HEK293 (cell line): Measurements from ENCODE around the gene EPHX1.

Experiments used
- CTCF ChIA-PET: fragments of 350-600 bp; formaldehyde crosslinking; extraction: SDS; loops from one replicate; lab custom pipeline; 2021; ENCODE audit warnings: antibody characterized with exemption; lab: Yijun Ruan, JAX
- POLR2A ChIA-PET: fragments of 300-600 bp; formaldehyde crosslinking; extraction: SDS; loops from one replicate; lab custom pipeline; 2020; ENCODE audit warnings: antibody characterized with exemption, inconsistent platforms; lab: Yijun Ruan, JAX
- H3K27ac ChIP-seq: fragments of 200-500 bp; sonication (Bioruptor generic); 2 replicates; pipeline ENCODE4 v1.5.1; 2014; ENCODE audit warnings: low read depth, low read length, control low read depth, inconsistent platforms; ENCODE audit errors: extremely low read depth
- H3K36me3 ChIP-seq, 2 experiments: fragments of 200-500 bp in 1 of 2; sonication (Bioruptor generic) in 1 of 2; 1 replicate in 1 of 2; 2 replicates in 1 of 2; pipeline ENCODE4 v1.5.1; 2014 to 2017; ENCODE audit warnings: inconsistent platforms in 2 of 2, low read length in 2 of 2; ENCODE audit not compliant: control insufficient read depth in 2 of 2, insufficient read depth in 1 of 2
- H3K4me1 ChIP-seq: fragments of 200-500 bp; sonication (Bioruptor generic); 2 replicates; pipeline ENCODE4 v1.5.1; 2014; ENCODE audit warnings: mild to moderate bottlenecking, low read length, inconsistent platforms; ENCODE audit not compliant: control insufficient read depth, insufficient read depth
- H3K4me3 ChIP-seq: 2 replicates; pipeline ENCODE4 v1.5.1; 2011; ENCODE audit warnings: low read depth, mild to moderate bottlenecking, control low read depth, low read length, moderate library complexity
- H3K9me3 ChIP-seq: fragments of 200-500 bp; sonication (Bioruptor generic); 2 replicates; pipeline ENCODE4 v1.5.1; 2014; ENCODE audit warnings: low read depth, low read length, inconsistent platforms; ENCODE audit not compliant: control insufficient read depth, insufficient read depth
- EGR2 ChIP-seq: fragments of 450-650 bp; formaldehyde crosslinking; IDR thresholded peaks from 2 replicates; pipeline ENCODE4 v1.5.1; 2016; ENCODE audit warnings: low read depth, missing biosample characterization, missing genetic modification characterization
- HOXD13 ChIP-seq: sonication (generic); formaldehyde crosslinking; IDR thresholded peaks from 2 replicates; pipeline ENCODE4 v1.8.0; 2022; ENCODE audit warnings: missing genetic modification reagents, borderline replicate concordance
- RBAK ChIP-seq: fragments of 450-650 bp; formaldehyde crosslinking; IDR thresholded peaks from 2 replicates; pipeline ENCODE4 v1.5.1; 2016; ENCODE audit warnings: missing biosample characterization, missing genetic modification characterization
- SCRT2 ChIP-seq: fragments of 450-650 bp; formaldehyde crosslinking; IDR thresholded peaks from 2 replicates; pipeline ENCODE4 v1.5.1; 2016; ENCODE audit warnings: missing biosample characterization, missing genetic modification characterization
- ZBTB21 ChIP-seq: fragments of 450-650 bp; formaldehyde crosslinking; IDR thresholded peaks from 2 replicates; pipeline ENCODE4 v1.5.1; 2017; ENCODE audit warnings: missing biosample characterization, missing genetic modification characterization
- ZFHX2 ChIP-seq: fragments of 450-650 bp; formaldehyde crosslinking; conservative IDR thresholded peaks from 2 replicates; pipeline ENCODE4 v1.5.1; 2016; ENCODE audit warnings: missing biosample characterization, missing genetic modification characterization
- ZFP69B ChIP-seq: fragments of 450-650 bp; formaldehyde crosslinking; IDR thresholded peaks from 2 replicates; pipeline ENCODE4 v1.5.1; 2016; ENCODE audit warnings: missing biosample characterization, missing genetic modification characterization
- ZIC2 ChIP-seq: fragments of 450-650 bp; formaldehyde crosslinking; IDR thresholded peaks from 2 replicates; pipeline ENCODE4 v1.5.1; 2016; ENCODE audit warnings: missing biosample characterization, missing genetic modification characterization
- ZNF114 ChIP-seq: fragments of 450-650 bp; formaldehyde crosslinking; IDR thresholded peaks from 2 replicates; pipeline ENCODE4 v1.5.0; 2017; ENCODE audit warnings: missing biosample characterization, missing genetic modification characterization
- ZNF133 ChIP-seq: fragments of 450-650 bp; formaldehyde crosslinking; IDR thresholded peaks from 2 replicates; pipeline ENCODE4 v1.5.1; 2016; ENCODE audit warnings: missing biosample characterization, missing genetic modification characterization
- ZNF140 ChIP-seq: fragments of 450-650 bp; formaldehyde crosslinking; IDR thresholded peaks from 2 replicates; pipeline ENCODE4 v1.5.1; 2016; ENCODE audit warnings: missing biosample characterization, missing genetic modification characterization
- ZNF174 ChIP-seq: fragments of 450-650 bp; formaldehyde crosslinking; IDR thresholded peaks from 2 replicates; pipeline ENCODE4 v1.5.0; 2017; ENCODE audit warnings: missing biosample characterization, mild to moderate bottlenecking, missing genetic modification characterization
- ZNF214 ChIP-seq: fragments of 450-650 bp; formaldehyde crosslinking; IDR thresholded peaks from 2 replicates; pipeline ENCODE4 v1.5.1; 2017; ENCODE audit warnings: missing biosample characterization, mild to moderate bottlenecking, missing genetic modification characterization, borderline replicate concordance
- ZNF223 ChIP-seq: fragments of 450-650 bp; formaldehyde crosslinking; IDR thresholded peaks from 2 replicates; pipeline ENCODE4 v1.5.1; 2016; ENCODE audit warnings: missing biosample characterization, missing genetic modification characterization
- ZNF239 ChIP-seq: fragments of 450-650 bp; formaldehyde crosslinking; IDR thresholded peaks from 2 replicates; pipeline ENCODE4 v1.5.1; 2016; ENCODE audit warnings: missing biosample characterization, missing genetic modification characterization
- ZNF335 ChIP-seq: fragments of 450-650 bp; formaldehyde crosslinking; conservative IDR thresholded peaks from 2 replicates; pipeline ENCODE4 v1.5.1; 2016; ENCODE audit warnings: missing biosample characterization, missing genetic modification characterization
- ZNF341 ChIP-seq: fragments of 450-650 bp; formaldehyde crosslinking; IDR thresholded peaks from 2 replicates; pipeline ENCODE4; 2016; ENCODE audit warnings: low read depth, missing biosample characterization, missing genetic modification characterization
- ZNF404 ChIP-seq: fragments of 450-650 bp; formaldehyde crosslinking; IDR thresholded peaks from 2 replicates; pipeline ENCODE4 v1.5.1; 2017; ENCODE audit warnings: missing biosample characterization, missing genetic modification characterization
- ZNF423 ChIP-seq: fragments of 450-650 bp; formaldehyde crosslinking; IDR thresholded peaks from 2 replicates; pipeline ENCODE4 v1.5.1; 2016; ENCODE audit warnings: missing biosample characterization, missing genetic modification characterization
- ZNF473 ChIP-seq: fragments of 450-650 bp; formaldehyde crosslinking; IDR thresholded peaks from 2 replicates; pipeline ENCODE4 v1.5.1; 2017; ENCODE audit warnings: missing biosample characterization, missing genetic modification characterization
- ZNF558 ChIP-seq: fragments of 450-650 bp; formaldehyde crosslinking; IDR thresholded peaks from 2 replicates; pipeline ENCODE4 v1.5.1; 2016; ENCODE audit warnings: missing biosample characterization, missing genetic modification characterization
- ZNF610 ChIP-seq: fragments of 450-650 bp; formaldehyde crosslinking; IDR thresholded peaks from 2 replicates; pipeline ENCODE4 v1.5.1; 2016; ENCODE audit warnings: missing biosample characterization, missing genetic modification characterization, borderline replicate concordance
- ZNF629 ChIP-seq: fragments of 450-650 bp; formaldehyde crosslinking; IDR thresholded peaks from 2 replicates; pipeline ENCODE4 v1.5.1; 2017; ENCODE audit warnings: missing biosample characterization, missing genetic modification characterization
- ZNF768 ChIP-seq: fragments of 450-650 bp; formaldehyde crosslinking; IDR thresholded peaks from 2 replicates; pipeline ENCODE4 v1.5.1; 2018; ENCODE audit warnings: missing biosample characterization, mild to moderate bottlenecking, missing genetic modification characterization
- TF ChIP-seq, protein P1 (sequence below): fragments of 450-650 bp; formaldehyde crosslinking; IDR thresholded peaks from 2 replicates; pipeline ENCODE4 v1.5.1; 2016; ENCODE audit warnings: missing biosample characterization, missing genetic modification characterization
- TF ChIP-seq, protein P2 (sequence below): fragments of 450-650 bp; formaldehyde crosslinking; IDR thresholded peaks from 2 replicates; pipeline ENCODE4 v1.5.1; 2016; ENCODE audit warnings: missing biosample characterization, missing genetic modification characterization, borderline replicate concordance
- TF ChIP-seq, protein P3 (sequence below): fragments of 450-650 bp; formaldehyde crosslinking; IDR thresholded peaks from 2 replicates; pipeline ENCODE4 v1.5.1; 2016; ENCODE audit warnings: missing biosample characterization, missing genetic modification characterization
- TF ChIP-seq, protein P4 (sequence below): fragments of 450-650 bp; formaldehyde crosslinking; IDR thresholded peaks from 2 replicates; pipeline ENCODE4 v1.5.1; 2016; ENCODE audit warnings: missing biosample characterization, missing genetic modification characterization
- TF ChIP-seq, protein P5 (sequence below): sonication (generic); formaldehyde crosslinking; IDR thresholded peaks from 2 replicates; pipeline ENCODE4 v1.8.1; 2022; ENCODE audit warnings: mild to moderate bottlenecking, moderate library complexity, missing genetic modification reagents

The EPHX1 gene

DNA sequence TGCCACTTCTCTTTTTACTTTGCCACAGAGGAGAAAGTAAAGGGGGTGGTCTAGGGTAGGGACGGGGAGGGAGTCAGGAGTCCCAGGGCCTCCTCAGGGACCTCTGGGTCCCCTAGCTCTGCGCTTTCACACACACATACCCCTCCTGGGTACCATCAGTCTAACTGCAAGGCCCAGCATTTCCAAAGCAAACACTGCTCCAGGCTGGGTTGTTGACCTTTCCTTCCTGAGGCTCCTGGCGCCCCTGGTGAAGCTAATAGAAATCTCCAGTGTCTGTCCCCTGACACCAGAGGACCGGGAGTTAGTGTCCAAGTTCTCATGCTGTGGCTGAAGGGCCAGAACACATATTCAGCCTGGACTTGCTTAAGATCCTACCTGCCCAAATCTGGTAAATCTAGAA lies 68.4 kb downstream of the EPHX1 start (continued):
- TF ChIP-seq, protein P1, sequence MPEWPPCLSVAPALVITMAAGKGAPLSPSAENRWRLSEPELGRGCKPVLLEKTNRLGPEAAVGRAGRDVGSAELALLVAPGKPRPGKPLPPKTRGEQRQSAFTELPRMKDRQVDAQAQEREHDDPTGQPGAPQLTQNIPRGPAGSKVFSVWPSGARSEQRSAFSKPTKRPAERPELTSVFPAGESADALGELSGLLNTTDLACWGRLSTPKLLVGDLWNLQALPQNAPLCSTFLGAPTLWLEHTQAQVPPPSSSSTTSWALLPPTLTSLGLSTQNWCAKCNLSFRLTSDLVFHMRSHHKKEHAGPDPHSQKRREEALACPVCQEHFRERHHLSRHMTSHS (tag by site-specific recombination), result no peak
- TF ChIP-seq, all 188 proteins: peak for 1

DNA sequence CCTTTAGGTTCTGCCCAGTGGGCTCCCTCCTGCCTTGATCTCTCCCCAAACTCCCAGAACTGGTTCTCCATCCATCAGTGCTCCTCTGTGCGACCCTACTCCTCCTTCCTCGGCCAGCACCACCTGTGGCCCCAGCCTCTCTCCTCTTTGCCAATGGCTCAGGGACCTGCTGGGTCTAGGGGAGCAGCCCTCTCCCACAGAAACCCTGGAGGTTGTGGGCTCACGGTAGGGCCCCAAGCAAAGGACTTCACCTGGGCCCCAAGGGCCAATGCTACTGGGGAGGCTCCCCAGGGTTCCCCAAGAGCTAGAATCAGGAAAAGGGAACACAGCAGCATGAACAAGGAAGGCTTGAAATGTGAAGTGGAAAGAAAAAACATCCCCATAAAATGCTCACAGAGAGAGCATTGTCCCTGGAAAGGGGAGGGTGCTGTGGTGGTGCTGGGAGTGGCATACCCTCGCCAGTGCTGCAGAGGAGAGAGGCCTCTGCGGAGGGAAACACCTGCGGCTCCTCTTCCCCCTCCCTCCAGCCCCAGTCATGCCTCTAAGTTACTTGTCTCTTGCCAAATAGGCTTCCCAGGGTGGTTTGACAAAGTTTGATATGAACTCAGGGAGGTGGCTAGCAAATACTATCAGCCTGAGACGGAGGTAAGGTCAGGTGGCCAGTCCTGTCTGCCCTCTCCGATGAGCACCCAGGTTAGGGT lies 69.7 kb downstream of the EPHX1 start:
- no peak overlapping the region for H3K4me3 ChIP-seq
- H3K4me1 ChIP-seq, result no peaks in the 10 kb centered on the region; the same call in 1 of the 2 replicates
- H3K36me3 ChIP-seq, result peaks cover 0 to 25% of the 10 kb centered on the region in 2 experiments; a peak in 2 of 3 replicates
- H3K27ac ChIP-seq, result no peak overlapping the region
- ChIA-PET POLR2A (interaction anchor here (0.6 to 1.1 kb wide), 2 partner anchors 226 to 395 kb away, joined by 3 read pairs; no protein-coding TSS in a partner anchor), CTCF (interaction anchor here (0.6 to 1.9 kb wide), 3 partner anchors 33 to 86 kb away, joined by 3 to 5 read pairs (median 4); no protein-coding TSS in a partner anchor)
- no peaks in the 10 kb centered on the region for H3K9me3 ChIP-seq
- TF ChIP-seq, protein P2, sequence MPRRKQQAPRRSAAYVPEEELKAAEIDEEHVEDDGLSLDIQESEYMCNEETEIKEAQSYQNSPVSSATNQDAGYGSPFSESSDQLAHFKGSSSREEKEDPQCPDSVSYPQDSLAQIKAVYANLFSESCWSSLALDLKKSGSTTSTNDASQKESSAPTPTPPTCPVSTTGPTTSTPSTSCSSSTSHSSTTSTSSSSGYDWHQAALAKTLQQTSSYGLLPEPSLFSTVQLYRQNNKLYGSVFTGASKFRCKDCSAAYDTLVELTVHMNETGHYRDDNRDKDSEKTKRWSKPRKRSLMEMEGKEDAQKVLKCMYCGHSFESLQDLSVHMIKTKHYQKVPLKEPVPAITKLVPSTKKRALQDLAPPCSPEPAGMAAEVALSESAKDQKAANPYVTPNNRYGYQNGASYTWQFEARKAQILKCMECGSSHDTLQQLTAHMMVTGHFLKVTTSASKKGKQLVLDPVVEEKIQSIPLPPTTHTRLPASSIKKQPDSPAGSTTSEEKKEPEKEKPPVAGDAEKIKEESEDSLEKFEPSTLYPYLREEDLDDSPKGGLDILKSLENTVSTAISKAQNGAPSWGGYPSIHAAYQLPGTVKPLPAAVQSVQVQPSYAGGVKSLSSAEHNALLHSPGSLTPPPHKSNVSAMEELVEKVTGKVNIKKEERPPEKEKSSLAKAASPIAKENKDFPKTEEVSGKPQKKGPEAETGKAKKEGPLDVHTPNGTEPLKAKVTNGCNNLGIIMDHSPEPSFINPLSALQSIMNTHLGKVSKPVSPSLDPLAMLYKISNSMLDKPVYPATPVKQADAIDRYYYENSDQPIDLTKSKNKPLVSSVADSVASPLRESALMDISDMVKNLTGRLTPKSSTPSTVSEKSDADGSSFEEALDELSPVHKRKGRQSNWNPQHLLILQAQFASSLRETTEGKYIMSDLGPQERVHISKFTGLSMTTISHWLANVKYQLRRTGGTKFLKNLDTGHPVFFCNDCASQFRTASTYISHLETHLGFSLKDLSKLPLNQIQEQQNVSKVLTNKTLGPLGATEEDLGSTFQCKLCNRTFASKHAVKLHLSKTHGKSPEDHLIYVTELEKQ, result no peak
- TF ChIP-seq ZNF629 (tag by site-specific recombination), result no peak
- TF ChIP-seq ZNF114, result no peak
- TF ChIP-seq ZNF223 (tag by site-specific recombination), result no peak
- no peak for TF ChIP-seq ZNF558 (tag by site-specific recombination)
- no peak for TF ChIP-seq ZNF140 (tag by site-specific recombination)
- no peak for TF ChIP-seq ZNF404 (tag by site-specific recombination)
- TF ChIP-seq ZNF768, result no peak
- no peak for TF ChIP-seq ZNF610
- TF ChIP-seq ZBTB21, result no peak
- TF ChIP-seq SCRT2, result peak; percentile 96
- TF ChIP-seq ZNF341 (tag by site-specific recombination), result peak; percentile 24; the same call in 1 of the 2 replicates
- TF ChIP-seq ZIC2, result peak; percentile 82
- TF ChIP-seq, protein P3, sequence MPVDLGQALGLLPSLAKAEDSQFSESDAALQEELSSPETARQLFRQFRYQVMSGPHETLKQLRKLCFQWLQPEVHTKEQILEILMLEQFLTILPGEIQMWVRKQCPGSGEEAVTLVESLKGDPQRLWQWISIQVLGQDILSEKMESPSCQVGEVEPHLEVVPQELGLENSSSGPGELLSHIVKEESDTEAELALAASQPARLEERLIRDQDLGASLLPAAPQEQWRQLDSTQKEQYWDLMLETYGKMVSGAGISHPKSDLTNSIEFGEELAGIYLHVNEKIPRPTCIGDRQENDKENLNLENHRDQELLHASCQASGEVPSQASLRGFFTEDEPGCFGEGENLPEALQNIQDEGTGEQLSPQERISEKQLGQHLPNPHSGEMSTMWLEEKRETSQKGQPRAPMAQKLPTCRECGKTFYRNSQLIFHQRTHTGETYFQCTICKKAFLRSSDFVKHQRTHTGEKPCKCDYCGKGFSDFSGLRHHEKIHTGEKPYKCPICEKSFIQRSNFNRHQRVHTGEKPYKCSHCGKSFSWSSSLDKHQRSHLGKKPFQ (tag by site-specific recombination), result no peak
- TF ChIP-seq RBAK (tag by site-specific recombination), result no peak
- TF ChIP-seq HOXD13 (CRISPR knock-in tag), result no peak
- TF ChIP-seq, protein P4, sequence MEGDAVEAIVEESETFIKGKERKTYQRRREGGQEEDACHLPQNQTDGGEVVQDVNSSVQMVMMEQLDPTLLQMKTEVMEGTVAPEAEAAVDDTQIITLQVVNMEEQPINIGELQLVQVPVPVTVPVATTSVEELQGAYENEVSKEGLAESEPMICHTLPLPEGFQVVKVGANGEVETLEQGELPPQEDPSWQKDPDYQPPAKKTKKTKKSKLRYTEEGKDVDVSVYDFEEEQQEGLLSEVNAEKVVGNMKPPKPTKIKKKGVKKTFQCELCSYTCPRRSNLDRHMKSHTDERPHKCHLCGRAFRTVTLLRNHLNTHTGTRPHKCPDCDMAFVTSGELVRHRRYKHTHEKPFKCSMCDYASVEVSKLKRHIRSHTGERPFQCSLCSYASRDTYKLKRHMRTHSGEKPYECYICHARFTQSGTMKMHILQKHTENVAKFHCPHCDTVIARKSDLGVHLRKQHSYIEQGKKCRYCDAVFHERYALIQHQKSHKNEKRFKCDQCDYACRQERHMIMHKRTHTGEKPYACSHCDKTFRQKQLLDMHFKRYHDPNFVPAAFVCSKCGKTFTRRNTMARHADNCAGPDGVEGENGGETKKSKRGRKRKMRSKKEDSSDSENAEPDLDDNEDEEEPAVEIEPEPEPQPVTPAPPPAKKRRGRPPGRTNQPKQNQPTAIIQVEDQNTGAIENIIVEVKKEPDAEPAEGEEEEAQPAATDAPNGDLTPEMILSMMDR (tag by site-specific recombination), result no peak
- no peak for TF ChIP-seq ZFP69B
- no peak for TF ChIP-seq ZNF335 (tag by site-specific recombination)
- no peak for TF ChIP-seq ZNF473 (tag by site-specific recombination)
- no peak for TF ChIP-seq ZNF133
- no peak for TF ChIP-seq ZNF174
- TF ChIP-seq, protein P5, sequence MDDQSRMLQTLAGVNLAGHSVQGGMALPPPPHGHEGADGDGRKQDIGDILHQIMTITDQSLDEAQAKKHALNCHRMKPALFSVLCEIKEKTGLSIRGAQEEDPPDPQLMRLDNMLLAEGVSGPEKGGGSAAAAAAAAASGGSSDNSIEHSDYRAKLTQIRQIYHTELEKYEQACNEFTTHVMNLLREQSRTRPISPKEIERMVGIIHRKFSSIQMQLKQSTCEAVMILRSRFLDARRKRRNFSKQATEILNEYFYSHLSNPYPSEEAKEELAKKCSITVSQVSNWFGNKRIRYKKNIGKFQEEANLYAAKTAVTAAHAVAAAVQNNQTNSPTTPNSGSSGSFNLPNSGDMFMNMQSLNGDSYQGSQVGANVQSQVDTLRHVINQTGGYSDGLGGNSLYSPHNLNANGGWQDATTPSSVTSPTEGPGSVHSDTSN (CRISPR knock-in tag), result no peak
- TF ChIP-seq ZNF423 (tag by site-specific recombination), result no peak
- no peak for TF ChIP-seq ZNF214 (tag by site-specific recombination)
- TF ChIP-seq ZFHX2 (tag by site-specific recombination), result no peak
- TF ChIP-seq EGR2 (tag by site-specific recombination), result no peak
- TF ChIP-seq ZNF239 (tag by site-specific recombination), result no peak
